ENCODE data around the gene APBB2. TPM values are rescaled to one million over a fixed set of nuclear protein-coding genes. Genes with fewer than 3 reads are reported as not detected.

The APBB2 gene
- total and polyA plus RNA-seq, 2 experiments from 2014 or later = 35.8 to 74.8 TPM

DNA sequence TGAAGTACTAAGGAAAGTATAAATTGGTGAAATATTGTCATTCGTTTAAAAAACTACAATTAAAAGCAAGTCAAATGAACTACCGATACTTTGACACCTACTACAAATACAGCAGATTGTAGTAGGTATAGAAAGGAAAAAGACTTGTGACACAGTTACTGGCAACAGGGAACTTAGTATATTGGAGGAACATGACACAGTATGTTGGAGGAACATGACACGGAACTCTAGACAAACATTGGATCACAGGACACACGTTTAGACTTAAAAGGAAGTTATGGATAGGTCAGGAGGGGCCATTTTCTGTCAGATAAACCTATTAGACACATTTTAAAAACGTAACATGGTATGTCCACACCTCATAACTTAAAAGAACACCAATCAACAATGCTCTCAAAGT lies 132.5 kb downstream of the APBB2 start:
- no peaks in the 10 kb centered on the region for H3K9me2 ChIP-seq (ENCODE audit: insufficient read depth)
- ATAC-seq = no peak
- H3K27me3 ChIP-seq (ENCODE audit: insufficient read depth) = no peaks in the 10 kb centered on the region
- no peaks in the 10 kb centered on the region for H4K20me1 ChIP-seq (replicated peaks; ENCODE audit: insufficient read depth)
- no peak overlapping the region for H3K4me3 ChIP-seq
- peaks cover 3% of the 10 kb centered on the region; the same call in 1 of the 3 replicates for H3K9me3 Mint-ChIP-seq
- peaks cover 10% of the 10 kb centered on the region; the same call in 2 of the 3 replicates for H3K36me3 Mint-ChIP-seq (ENCODE audit: low read depth)
- H3K4me2 ChIP-seq = no peak overlapping the region
- H3K4me1 ChIP-seq (ENCODE audit: insufficient read depth) = peaks cover 9% of the 10 kb centered on the region; the same call in 1 of the 2 replicates
- peaks cover 9% of the 10 kb centered on the region for H3K79me2 ChIP-seq (replicated peaks; ENCODE audit: insufficient read depth)
- peaks cover 6% of the 10 kb centered on the region; the same call in 1 of the 2 replicates for H3F3A ChIP-seq (replicated peaks; ENCODE audit: low read depth)
- H3K27ac Mint-ChIP-seq = no peak overlapping the region
- no peak overlapping the region for H2AFZ ChIP-seq
- H3K27ac ChIP-seq (ENCODE audit: low read depth) = no peak overlapping the region
- DNase-seq (ENCODE audit: low spot score) = no peak
- H3K4me3 Mint-ChIP-seq = no peak overlapping the region
- no peaks in the 10 kb centered on the region; the same call in 2 of the 3 replicates for H3K4me1 Mint-ChIP-seq
- no peak for TF ChIP-seq POLR2AphosphoS5 (IDR thresholded peaks at IDR 0.05; ENCODE audit: low read depth)
- TF ChIP-seq ZNF331 (CRISPR knock-in tag; IDR thresholded peaks at IDR 0.05; ENCODE audit: low read depth) = no peak
- no peak for TF ChIP-seq EZH2phosphoT487 (IDR thresholded peaks at IDR 0.05; ENCODE audit: unreplicated experiment)
- no peak for TF ChIP-seq ETS1 (IDR thresholded peaks at IDR 0.05)
- no peak for TF ChIP-seq STAT1 (IDR thresholded peaks at IDR 0.05; ENCODE audit: unreplicated experiment)
- TF ChIP-seq EZH2 (IDR thresholded peaks at IDR 0.05; ENCODE audit: low read depth, unreplicated experiment) = no peak
- TF ChIP-seq ZNF462 (CRISPR knock-in tag; IDR thresholded peaks at IDR 0.05) = no peak
- TF ChIP-seq, protein P1, sequence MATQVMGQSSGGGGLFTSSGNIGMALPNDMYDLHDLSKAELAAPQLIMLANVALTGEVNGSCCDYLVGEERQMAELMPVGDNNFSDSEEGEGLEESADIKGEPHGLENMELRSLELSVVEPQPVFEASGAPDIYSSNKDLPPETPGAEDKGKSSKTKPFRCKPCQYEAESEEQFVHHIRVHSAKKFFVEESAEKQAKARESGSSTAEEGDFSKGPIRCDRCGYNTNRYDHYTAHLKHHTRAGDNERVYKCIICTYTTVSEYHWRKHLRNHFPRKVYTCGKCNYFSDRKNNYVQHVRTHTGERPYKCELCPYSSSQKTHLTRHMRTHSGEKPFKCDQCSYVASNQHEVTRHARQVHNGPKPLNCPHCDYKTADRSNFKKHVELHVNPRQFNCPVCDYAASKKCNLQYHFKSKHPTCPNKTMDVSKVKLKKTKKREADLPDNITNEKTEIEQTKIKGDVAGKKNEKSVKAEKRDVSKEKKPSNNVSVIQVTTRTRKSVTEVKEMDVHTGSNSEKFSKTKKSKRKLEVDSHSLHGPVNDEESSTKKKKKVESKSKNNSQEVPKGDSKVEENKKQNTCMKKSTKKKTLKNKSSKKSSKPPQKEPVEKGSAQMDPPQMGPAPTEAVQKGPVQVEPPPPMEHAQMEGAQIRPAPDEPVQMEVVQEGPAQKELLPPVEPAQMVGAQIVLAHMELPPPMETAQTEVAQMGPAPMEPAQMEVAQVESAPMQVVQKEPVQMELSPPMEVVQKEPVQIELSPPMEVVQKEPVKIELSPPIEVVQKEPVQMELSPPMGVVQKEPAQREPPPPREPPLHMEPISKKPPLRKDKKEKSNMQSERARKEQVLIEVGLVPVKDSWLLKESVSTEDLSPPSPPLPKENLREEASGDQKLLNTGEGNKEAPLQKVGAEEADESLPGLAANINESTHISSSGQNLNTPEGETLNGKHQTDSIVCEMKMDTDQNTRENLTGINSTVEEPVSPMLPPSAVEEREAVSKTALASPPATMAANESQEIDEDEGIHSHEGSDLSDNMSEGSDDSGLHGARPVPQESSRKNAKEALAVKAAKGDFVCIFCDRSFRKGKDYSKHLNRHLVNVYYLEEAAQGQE (IDR thresholded peaks at IDR 0.05; ENCODE audit: unreplicated experiment) = no peak
- TF ChIP-seq NANOG (IDR thresholded peaks at IDR 0.05; ENCODE audit: borderline replicate concordance) = no peak
- no peak for TF ChIP-seq JUNB (IDR thresholded peaks at IDR 0.05; ENCODE audit: unreplicated experiment)
- no peak for TF ChIP-seq ZNF114 (CRISPR knock-in tag; IDR thresholded peaks at IDR 0.05)
- no peak for TF ChIP-seq CREB1 (CRISPR knock-in tag; IDR thresholded peaks at IDR 0.05; ENCODE audit: low read depth)
- peaks cover 5% of the 10 kb centered on the region for H3K27me3 Mint-ChIP-seq (ENCODE audit: insufficient read depth, low read depth, poor library complexity)
- no peaks in the 10 kb centered on the region for H3K36me3 ChIP-seq (ENCODE audit: insufficient read depth)
